GM12874 (cell line): ENCODE results near the gene SMOC1.

Experiments used
- CTCF ChIP-seq: IDR thresholded peaks from 2 replicates; pipeline ENCODE4 v1.5.1; 2011; ENCODE audit warnings: low read depth, mild to moderate bottlenecking, control low read depth, low read length, moderate library complexity; ENCODE audit not compliant: insufficient read depth

SMOC1 gene

DNA sequence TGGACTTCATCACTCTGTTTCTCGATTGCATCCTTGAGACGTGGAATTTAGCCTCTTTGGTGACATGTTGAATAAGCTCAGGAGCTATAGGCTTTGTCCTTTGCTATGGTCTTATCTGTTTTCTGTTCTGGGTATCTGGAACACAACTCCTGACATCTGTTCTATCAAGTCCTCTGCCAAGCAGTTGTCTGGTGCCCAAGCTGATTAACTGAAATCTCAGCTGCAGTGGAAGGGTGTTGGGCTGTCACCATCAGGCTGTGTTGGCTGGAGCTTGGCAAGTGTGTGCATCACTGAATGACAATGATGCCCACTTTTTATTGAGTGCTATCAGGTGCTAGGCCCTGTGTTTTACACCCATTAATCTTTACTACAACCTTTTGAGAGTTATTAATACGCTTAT lies 77.8 kb downstream of the SMOC1 start:
- TF ChIP-seq CTCF: no peak

GRCh38 chr14:69957986-69958385 lies 78.8 kb downstream of the SMOC1 start:
- TF ChIP-seq CTCF: no peak

- TF ChIP-seq CTCF: no peak
These were observed 79.9 kb downstream of the SMOC1 start for GRCh38 chr14:69959136-69959535.

DNA sequence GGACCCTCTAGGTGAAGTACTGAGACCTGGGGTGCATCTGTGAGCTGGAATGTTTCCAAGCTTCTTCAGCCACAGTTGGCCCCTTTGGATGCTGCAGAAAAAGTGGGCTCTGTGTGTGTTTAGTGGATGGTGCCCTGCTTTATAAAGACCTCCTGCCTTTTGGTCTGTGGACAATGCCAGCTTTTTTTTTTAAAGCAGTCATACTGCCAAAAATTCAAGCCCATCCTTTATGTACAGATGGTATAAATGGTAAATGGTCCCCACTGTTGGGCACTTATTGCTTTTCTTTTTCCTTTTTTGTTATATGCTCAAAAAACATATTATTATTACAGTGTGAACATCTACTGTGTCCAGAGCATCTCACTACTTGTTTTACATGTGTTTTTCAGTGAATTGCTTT lies 81.1 kb downstream of the SMOC1 start:
- TF ChIP-seq CTCF: no peak

GRCh38 chr14:69963966-69964365 lies 84.8 kb downstream of the SMOC1 start:
- no peak for TF ChIP-seq CTCF

GRCh38 chr14:69964841-69965240 lies 85.6 kb downstream of the SMOC1 start:
- no peak for TF ChIP-seq CTCF

DNA sequence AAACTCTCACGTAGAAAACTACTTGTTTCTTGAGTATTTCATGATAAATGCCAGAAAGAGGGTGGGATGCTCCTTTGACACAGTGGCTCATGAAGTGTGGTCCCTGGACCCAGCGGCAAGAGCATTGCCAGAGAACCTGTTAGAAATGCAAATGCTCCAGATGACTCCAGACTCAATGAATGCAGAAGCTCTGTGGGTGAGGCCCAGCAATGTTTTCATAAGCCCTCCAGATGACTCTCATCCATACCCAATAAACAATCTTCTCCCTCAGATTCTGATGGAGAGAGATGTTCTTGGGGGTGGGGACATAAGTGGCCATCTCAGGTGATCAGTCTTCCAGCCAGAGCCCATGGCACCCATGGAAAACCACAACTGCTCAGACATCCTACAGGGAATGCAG lies 88.9 kb downstream of the SMOC1 start:
- TF ChIP-seq CTCF: no peak

GRCh38 chr14:69968681-69969080 lies 89.5 kb downstream of the SMOC1 start:
- TF ChIP-seq CTCF: no peak
